ENCODE measurements around the gene EVC2.

DNA sequence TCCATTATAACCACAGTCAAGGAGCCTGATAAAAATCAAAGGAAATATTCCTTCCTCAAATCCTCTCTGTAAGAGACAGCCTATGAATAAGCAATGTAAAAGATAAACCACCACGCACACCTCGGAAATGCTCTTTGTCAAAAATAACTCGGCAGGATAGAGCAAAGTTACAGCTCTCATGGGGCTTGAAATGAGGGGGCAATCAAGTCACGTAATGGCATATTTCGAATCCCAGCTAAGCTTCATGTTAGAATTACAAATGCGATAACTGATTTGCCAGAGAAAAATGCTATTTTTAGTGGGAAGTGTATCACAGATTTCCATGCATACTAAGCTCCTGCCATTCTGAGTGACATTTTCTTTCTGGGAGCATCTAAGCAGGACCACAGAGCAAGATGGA, 49.4 kb downstream of the EVC2 start:
- TF ChIP-seq ATM (IDR thresholded peaks at IDR 0.05; ENCODE audit: borderline replicate concordance) = no peak
- no peak for TF ChIP-seq PHF20 (CRISPR knock-in tag; IDR thresholded peaks at IDR 0.05)
- no peak for TF ChIP-seq CTCF (CRISPR knock-in tag; IDR thresholded peaks at IDR 0.05)
- TF ChIP-seq, protein P1, sequence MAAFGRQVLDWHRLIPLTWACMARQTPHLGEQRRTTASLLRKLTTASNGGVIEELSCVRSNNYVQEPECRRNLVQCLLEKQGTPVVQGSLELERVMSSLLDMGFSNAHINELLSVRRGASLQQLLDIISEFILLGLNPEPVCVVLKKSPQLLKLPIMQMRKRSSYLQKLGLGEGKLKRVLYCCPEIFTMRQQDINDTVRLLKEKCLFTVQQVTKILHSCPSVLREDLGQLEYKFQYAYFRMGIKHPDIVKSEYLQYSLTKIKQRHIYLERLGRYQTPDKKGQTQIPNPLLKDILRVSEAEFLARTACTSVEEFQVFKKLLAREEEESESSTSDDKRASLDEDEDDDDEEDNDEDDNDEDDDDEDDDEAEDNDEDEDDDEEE (CRISPR knock-in tag; IDR thresholded peaks at IDR 0.05) = no peak
- TF ChIP-seq SMAD9 (CRISPR knock-in tag; IDR thresholded peaks at IDR 0.05) = no peak
- TF ChIP-seq ZFP36L1 (CRISPR knock-in tag; IDR thresholded peaks at IDR 0.05) = no peak
- TF ChIP-seq ZNF746 (CRISPR knock-in tag; IDR thresholded peaks at IDR 0.05) = no peak
- no peak for TF ChIP-seq RAD21 (CRISPR knock-in tag; IDR thresholded peaks at IDR 0.05)
- TF ChIP-seq ATF6 (CRISPR knock-in tag; conservative IDR thresholded peaks at IDR 0.05) = no peak
- TF ChIP-seq RBAK (CRISPR knock-in tag; IDR thresholded peaks at IDR 0.05) = no peak
- no peak for TF ChIP-seq ZNF768 (CRISPR knock-in tag; IDR thresholded peaks at IDR 0.05)
- no peak for TF ChIP-seq ZNF883 (CRISPR knock-in tag; IDR thresholded peaks at IDR 0.05; ENCODE audit: not compliant biosample characterization)
- no peak for TF ChIP-seq MYPOP (CRISPR knock-in tag; IDR thresholded peaks at IDR 0.05)
